ENCODE data around the gene DBT.

The DBT gene

GRCh38 chr1:100178091-100178490, 71.5 kb downstream of the DBT start, which contains the start of gene LRRC39:
Gene LRRC39, minus strand, starts transcription at chr1:100178256. Its CDS starts 9,740 bp downstream, at chr1:100168516.
- Histone ChIP-seq H3K27me3 (no peaks in the 10 kb centered on the region), H3K4me1 (ENCODE audit: control insufficient read depth in 1 of 2, insufficient read depth in 1 of 2, low read depth in 1 of 2, low read length in 1 of 2) (no peaks in the 10 kb centered on the region), H3K36me3 (no peaks in the 10 kb centered on the region), H3K27ac (no peak within 1 kb of the TSS), H3K4me3 (ENCODE audit: low read depth in 1 of 2, low read length in 1 of 2) (no peak within 1 kb of the TSS), H3K9me3 (no peaks in the 10 kb centered on the region)
- TF ChIP-seq, protein P1, sequence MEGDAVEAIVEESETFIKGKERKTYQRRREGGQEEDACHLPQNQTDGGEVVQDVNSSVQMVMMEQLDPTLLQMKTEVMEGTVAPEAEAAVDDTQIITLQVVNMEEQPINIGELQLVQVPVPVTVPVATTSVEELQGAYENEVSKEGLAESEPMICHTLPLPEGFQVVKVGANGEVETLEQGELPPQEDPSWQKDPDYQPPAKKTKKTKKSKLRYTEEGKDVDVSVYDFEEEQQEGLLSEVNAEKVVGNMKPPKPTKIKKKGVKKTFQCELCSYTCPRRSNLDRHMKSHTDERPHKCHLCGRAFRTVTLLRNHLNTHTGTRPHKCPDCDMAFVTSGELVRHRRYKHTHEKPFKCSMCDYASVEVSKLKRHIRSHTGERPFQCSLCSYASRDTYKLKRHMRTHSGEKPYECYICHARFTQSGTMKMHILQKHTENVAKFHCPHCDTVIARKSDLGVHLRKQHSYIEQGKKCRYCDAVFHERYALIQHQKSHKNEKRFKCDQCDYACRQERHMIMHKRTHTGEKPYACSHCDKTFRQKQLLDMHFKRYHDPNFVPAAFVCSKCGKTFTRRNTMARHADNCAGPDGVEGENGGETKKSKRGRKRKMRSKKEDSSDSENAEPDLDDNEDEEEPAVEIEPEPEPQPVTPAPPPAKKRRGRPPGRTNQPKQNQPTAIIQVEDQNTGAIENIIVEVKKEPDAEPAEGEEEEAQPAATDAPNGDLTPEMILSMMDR (IDR thresholded peaks at IDR 0.05), result no peak

DNA sequence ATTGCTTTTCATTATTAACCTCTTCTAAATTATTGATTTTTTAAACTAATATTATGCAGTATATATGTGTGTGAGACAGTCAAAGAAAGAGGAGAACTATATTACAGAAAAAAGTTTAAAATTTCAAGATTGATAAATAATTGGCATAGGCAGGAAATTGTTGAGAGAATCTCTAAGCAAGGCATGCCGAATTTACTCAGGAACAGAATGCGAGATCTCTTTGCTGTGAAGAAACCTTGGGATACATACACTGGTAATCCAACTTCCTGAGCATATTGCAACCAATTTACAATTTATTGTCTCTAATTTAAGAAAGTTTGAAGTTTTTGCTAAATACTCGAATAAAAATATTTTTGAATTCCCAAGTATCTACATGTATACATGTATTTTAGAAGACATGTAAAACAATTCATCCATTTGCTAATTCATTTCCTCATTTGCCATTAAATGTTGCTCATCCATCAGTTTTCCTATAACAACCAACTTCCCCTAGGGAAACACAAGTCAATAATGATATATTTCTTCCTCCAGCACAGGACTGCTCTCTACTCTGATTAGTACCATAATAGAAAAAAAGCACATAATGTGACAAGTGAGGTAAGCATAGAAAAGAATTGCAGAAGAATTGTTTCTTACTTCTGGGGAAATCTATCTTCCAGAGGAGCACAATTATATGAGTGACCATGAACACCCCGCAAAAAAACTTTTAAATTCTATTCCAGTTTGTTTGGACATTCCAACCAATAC, 72.2 kb downstream of the DBT start:
- TF ChIP-seq, protein P1 (IDR thresholded peaks at IDR 0.05), result no peak
- H3K27ac ChIP-seq, result no peak overlapping the region
- H3K9me3 ChIP-seq, result no peaks in the 10 kb centered on the region
- no peaks in the 10 kb centered on the region for H3K36me3 ChIP-seq
- no peak overlapping the region for H3K4me3 ChIP-seq (ENCODE audit: low read depth in 1 of 2, low read length in 1 of 2)
- H3K4me1 ChIP-seq (ENCODE audit: control insufficient read depth in 1 of 2, insufficient read depth in 1 of 2, low read depth in 1 of 2, low read length in 1 of 2), result no peaks in the 10 kb centered on the region
- no peaks in the 10 kb centered on the region for H3K27me3 ChIP-seq

DNA sequence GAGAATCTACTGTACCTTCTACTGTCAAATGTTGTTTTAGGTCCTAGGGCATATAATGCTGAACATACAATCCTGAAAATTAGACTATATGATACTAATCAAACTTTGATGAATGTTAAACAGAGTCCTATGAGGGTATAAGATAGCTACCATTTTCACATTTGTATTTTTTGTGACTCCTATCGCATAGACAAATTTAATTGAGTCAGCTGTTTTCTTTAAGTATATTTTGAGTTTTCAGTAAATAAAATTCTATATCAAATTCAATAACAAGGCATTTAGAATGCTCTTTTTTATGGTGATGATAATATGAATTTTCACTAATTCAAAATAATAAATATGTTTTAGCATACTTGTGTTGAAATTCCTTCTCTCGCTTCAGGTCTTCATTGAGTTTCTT, 81.6 kb downstream of the DBT start:
- TF ChIP-seq, protein P1 (IDR thresholded peaks at IDR 0.05), result no peak
- Histone ChIP-seq H3K27ac (no peak overlapping the region), H3K4me3 (ENCODE audit: low read depth in 1 of 2, low read length in 1 of 2) (no peak overlapping the region), H3K4me1 (ENCODE audit: control insufficient read depth in 1 of 2, insufficient read depth in 1 of 2, low read depth in 1 of 2, low read length in 1 of 2) (no peaks in the 10 kb centered on the region), H3K9me3 (no peaks in the 10 kb centered on the region), H3K36me3 (no peaks in the 10 kb centered on the region), H3K27me3 (no peaks in the 10 kb centered on the region)

DNA sequence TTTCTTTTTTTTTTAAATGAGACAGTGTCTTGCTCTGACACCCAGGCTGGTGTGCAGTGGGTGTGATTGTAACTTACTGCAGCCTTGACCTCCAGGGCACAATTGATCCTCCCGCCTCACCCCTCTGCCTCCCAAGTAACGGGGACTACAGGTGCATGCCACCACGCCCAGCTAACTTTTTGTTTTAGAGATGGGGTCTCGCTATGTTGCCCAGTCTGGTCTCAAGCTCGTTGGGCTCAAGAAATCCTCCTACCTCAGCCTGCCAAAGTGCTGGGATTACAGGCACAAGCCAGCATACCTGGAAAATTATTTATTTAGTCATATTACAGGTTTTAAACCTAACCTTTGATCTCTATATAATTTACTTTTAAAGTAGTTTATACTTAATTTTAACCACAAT, 84.9 kb downstream of the DBT start:
- Histone ChIP-seq H3K27ac (no peak overlapping the region), H3K9me3 (no peaks in the 10 kb centered on the region), H3K4me1 (ENCODE audit: control insufficient read depth in 1 of 2, insufficient read depth in 1 of 2, low read depth in 1 of 2, low read length in 1 of 2) (no peaks in the 10 kb centered on the region), H3K4me3 (ENCODE audit: low read depth in 1 of 2, low read length in 1 of 2) (no peak overlapping the region), H3K27me3 (no peaks in the 10 kb centered on the region), H3K36me3 (no peaks in the 10 kb centered on the region)
- TF ChIP-seq, protein P1 (IDR thresholded peaks at IDR 0.05), result no peak

DNA sequence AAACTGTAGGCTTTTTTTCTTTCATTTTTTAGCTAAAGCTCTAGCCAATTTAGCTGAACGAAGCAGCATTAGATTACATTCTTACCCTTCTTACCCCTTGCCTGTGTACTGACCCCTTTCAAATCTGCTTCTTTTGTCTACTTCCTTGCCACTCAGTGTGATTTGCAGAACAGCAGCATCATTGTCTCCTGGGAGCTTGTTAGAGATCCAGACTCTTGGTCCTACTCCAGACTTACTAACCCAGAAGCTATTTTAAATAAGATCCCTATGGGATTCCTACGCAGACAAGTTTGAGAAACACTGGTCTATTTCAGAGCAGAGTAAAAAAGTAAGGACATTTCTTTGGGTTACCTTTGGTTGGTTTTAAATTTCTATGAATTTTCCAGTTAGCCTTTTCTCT, 85.4 kb downstream of the DBT start:
- no peaks in the 10 kb centered on the region for H3K9me3 ChIP-seq
- no peaks in the 10 kb centered on the region for H3K27me3 ChIP-seq
- H3K27ac ChIP-seq, result no peak overlapping the region
- H3K4me3 ChIP-seq (ENCODE audit: low read depth in 1 of 2, low read length in 1 of 2), result no peak overlapping the region
- TF ChIP-seq, protein P1 (IDR thresholded peaks at IDR 0.05), result no peak
- no peaks in the 10 kb centered on the region for H3K36me3 ChIP-seq
- no peaks in the 10 kb centered on the region for H3K4me1 ChIP-seq (ENCODE audit: control insufficient read depth in 1 of 2, insufficient read depth in 1 of 2, low read depth in 1 of 2, low read length in 1 of 2)
